ENCODE measurements around the gene RBM39. TPM values are rescaled to one million over a fixed set of nuclear protein-coding genes. Genes with fewer than 3 reads are reported as not detected.
"Not testable (repeated sequence)": the region's sequence is repeated elsewhere in the genome, so short reads cannot be mapped to it uniquely, and the experiment has no call there.

RBM39 gene
- total and polyA plus RNA-seq, 10 of the 15 experiments (the other 5 are each of a cell fraction or from before 2014, with no cell fraction given): 135 to 280 (median 217) TPM

DNA sequence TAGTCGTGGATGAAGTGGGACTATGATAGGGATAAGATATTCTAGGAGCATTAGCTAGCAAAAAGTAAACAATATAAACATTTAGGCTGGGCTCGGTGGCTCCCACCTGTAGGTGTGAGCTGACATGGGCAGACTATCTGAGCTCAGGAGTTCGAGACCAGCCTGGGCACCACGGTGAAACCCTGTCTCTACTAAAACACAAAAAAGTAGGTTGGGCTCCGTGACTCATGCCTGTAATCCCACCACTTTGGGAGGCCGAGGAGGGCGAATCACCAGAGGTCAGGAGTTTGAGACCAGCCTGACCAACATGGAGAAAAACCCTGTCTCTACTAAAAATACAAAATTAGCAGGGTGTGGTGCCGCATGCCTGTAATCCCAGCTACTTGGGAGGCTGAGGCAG, 23.7 kb downstream of the RBM39 start:
- RAD21 ChIA-PET (ENCODE audit: unreplicated experiment); FAIRE-seq; H3K4me2 ChIP-seq (ENCODE audit: control insufficient read depth, insufficient read depth); H3K4me1 ChIP-seq (ENCODE audit: control insufficient read depth, insufficient read depth, low read length); H4K20me1 ChIP-seq (ENCODE audit: control insufficient read depth, insufficient read depth); H3K4me3 ChIP-seq; in situ Hi-C loops (cut with MboI); H2AFZ ChIP-seq (ENCODE audit: control insufficient read depth, low read depth, low read length); H3K27ac ChIP-seq (ENCODE audit: control insufficient read depth, insufficient read depth); intact Hi-C loops (cut with micrococcal nuclease; ENCODE audit: unreplicated experiment); H3K9ac ChIP-seq (ENCODE audit: control insufficient read depth, insufficient read depth, low read length); H3K9me3 ChIP-seq (replicated peaks; ENCODE audit: control insufficient read depth, insufficient read depth, low read length); H3K27me3 ChIP-seq (replicated peaks in 1 of 2; ENCODE audit: control insufficient read depth in 2 of 2, insufficient read depth in 2 of 2, low read length in 1 of 2); ATAC-seq; DNase-seq (ENCODE audit: low read depth, low spot score); BruUV-seq (replicated peaks): not testable (repeated sequence)
- WGBS (ENCODE audit: insufficient coverage, insufficient replicate concordance, low lambda C conversion rate, missing lambda C conversion rate): 88% methylated on average over 8 of the region's 8 CpGs
- SMC1A ChIA-PET (ENCODE audit: uncharacterized antibody, unreplicated experiment): interaction anchor here (0.7 to 2.1 kb wide), 3 partner anchors 13 to 191 kb away, joined by 3 to 7 read pairs (median 6); no protein-coding TSS in a partner anchor
- H3K36me3 ChIP-seq (ENCODE audit: control insufficient read depth in 2 of 2, insufficient read depth in 2 of 2, low read length in 1 of 2): peaks cover 29 to 59% of the 10 kb centered on the region in 2 experiments
- CTCF ChIA-PET: interaction anchor here (0.6 to 1.9 kb wide), 3 partner anchors 12 to 19 kb away, joined by 3 to 4 read pairs (median 4); partner anchors contain the start of genes NFS1 and ROMO1
- TF ChIP-seq POLR2AphosphoS5 (IDR thresholded peaks at IDR 0.05; ENCODE audit: low read length): peak; percentile 35; the same call in 1 of the 2 replicates
- peaks cover 35% of the 10 kb centered on the region for H3K79me2 ChIP-seq (ENCODE audit: control insufficient read depth, insufficient read depth, low read length)
- POLR2A ChIA-PET: interaction anchor here (0.6 to 2.9 kb wide), 5 partner anchors 10 to 95 kb away, joined by 3 to 15 read pairs (median 5); no protein-coding TSS in a partner anchor

GRCh38 chr20:35716330-35716729, 25.7 kb downstream of the RBM39 start:
- intact Hi-C loops (cut with micrococcal nuclease; ENCODE audit: unreplicated experiment) (no loop called here), in situ Hi-C loops (cut with MboI) (no loop called here)
- H2AFZ ChIP-seq (ENCODE audit: control insufficient read depth, low read depth, low read length): no peak overlapping the region
- no peak for DNase-seq (ENCODE audit: low read depth, low spot score)
- ATAC-seq: no peak
- BruUV-seq (replicated peaks): no TSS peak
- H3K9me3 ChIP-seq (replicated peaks; ENCODE audit: control insufficient read depth, insufficient read depth, low read length): no peaks in the 10 kb centered on the region
- H3K4me1 ChIP-seq (ENCODE audit: control insufficient read depth, insufficient read depth, low read length): peaks cover 15% of the 10 kb centered on the region
- ChIA-PET POLR2A (interaction anchor here (1.2 kb wide), 1 partner anchor 12 kb away, joined by 3 read pairs; no protein-coding TSS in a partner anchor), SMC1A (ENCODE audit: uncharacterized antibody, unreplicated experiment) (interaction anchor here (0.9 kb wide), 1 partner anchor 13 kb away, joined by 3 read pairs; no protein-coding TSS in a partner anchor), RAD21 (ENCODE audit: unreplicated experiment) (no interaction called here), CTCF (interaction anchor here (0.9 kb wide), 1 partner anchor 168 kb away, joined by 3 read pairs; no protein-coding TSS in a partner anchor)
- no peak overlapping the region for H3K27ac ChIP-seq (ENCODE audit: control insufficient read depth, insufficient read depth)
- peaks cover 20% of the 10 kb centered on the region for H4K20me1 ChIP-seq (ENCODE audit: control insufficient read depth, insufficient read depth)
- H3K27me3 ChIP-seq (replicated peaks in 1 of 2; ENCODE audit: control insufficient read depth in 2 of 2, insufficient read depth in 2 of 2, low read length in 1 of 2): no peaks in the 10 kb centered on the region
- FAIRE-seq: no peak
- peaks cover 39% of the 10 kb centered on the region for H3K79me2 ChIP-seq (ENCODE audit: control insufficient read depth, insufficient read depth, low read length)
- no peak overlapping the region for H3K4me2 ChIP-seq (ENCODE audit: control insufficient read depth, insufficient read depth)
- H3K9ac ChIP-seq (ENCODE audit: control insufficient read depth, insufficient read depth, low read length): no peak overlapping the region
- WGBS (ENCODE audit: insufficient coverage, insufficient replicate concordance, low lambda C conversion rate, missing lambda C conversion rate): 96% methylated on average over 4 of the region's 4 CpGs
- no peak overlapping the region for H3K4me3 ChIP-seq
- peaks cover 30 to 65% of the 10 kb centered on the region in 2 experiments for H3K36me3 ChIP-seq (ENCODE audit: control insufficient read depth in 2 of 2, insufficient read depth in 2 of 2, low read length in 1 of 2)
- TF ChIP-seq CBX5 (IDR thresholded peaks at IDR 0.05; ENCODE audit: low read depth) (no peak), CEBPB (IDR thresholded peaks at IDR 0.05; ENCODE audit: borderline replicate concordance in 1 of 2, low read depth in 2 of 2, low read length in 2 of 2) (no peak), RUNX3 (IDR thresholded peaks at IDR 0.05; ENCODE audit: low read length) (no peak), HDGF (IDR thresholded peaks at IDR 0.05) (no peak), PRDM15 (CRISPR knock-in tag; IDR thresholded peaks at IDR 0.05) (no peak)
- TF ChIP-seq, protein P1, sequence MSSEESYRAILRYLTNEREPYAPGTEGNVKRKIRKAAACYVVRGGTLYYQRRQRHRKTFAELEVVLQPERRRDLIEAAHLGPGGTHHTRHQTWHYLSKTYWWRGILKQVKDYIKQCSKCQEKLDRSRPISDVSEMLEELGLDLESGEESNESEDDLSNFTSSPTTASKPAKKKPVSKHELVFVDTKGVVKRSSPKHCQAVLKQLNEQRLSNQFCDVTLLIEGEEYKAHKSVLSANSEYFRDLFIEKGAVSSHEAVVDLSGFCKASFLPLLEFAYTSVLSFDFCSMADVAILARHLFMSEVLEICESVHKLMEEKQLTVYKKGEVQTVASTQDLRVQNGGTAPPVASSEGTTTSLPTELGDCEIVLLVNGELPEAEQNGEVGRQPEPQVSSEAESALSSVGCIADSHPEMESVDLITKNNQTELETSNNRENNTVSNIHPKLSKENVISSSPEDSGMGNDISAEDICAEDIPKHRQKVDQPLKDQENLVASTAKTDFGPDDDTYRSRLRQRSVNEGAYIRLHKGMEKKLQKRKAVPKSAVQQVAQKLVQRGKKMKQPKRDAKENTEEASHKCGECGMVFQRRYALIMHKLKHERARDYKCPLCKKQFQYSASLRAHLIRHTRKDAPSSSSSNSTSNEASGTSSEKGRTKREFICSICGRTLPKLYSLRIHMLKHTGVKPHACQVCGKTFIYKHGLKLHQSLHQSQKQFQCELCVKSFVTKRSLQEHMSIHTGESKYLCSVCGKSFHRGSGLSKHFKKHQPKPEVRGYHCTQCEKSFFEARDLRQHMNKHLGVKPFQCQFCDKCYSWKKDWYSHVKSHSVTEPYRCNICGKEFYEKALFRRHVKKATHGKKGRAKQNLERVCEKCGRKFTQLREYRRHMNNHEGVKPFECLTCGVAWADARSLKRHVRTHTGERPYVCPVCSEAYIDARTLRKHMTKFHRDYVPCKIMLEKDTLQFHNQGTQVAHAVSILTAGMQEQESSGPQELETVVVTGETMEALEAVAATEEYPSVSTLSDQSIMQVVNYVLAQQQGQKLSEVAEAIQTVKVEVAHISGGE (CRISPR knock-in tag; IDR thresholded peaks at IDR 0.05): no peak

Data from GM12878 (cell line).